ENCODE data around the gene IL1RL1.
"Not testable (repeated sequence)": the region's sequence is repeated elsewhere in the genome, so short reads cannot be mapped to it uniquely, and the experiment has no call there.

Gene IL1RL1

DNA sequence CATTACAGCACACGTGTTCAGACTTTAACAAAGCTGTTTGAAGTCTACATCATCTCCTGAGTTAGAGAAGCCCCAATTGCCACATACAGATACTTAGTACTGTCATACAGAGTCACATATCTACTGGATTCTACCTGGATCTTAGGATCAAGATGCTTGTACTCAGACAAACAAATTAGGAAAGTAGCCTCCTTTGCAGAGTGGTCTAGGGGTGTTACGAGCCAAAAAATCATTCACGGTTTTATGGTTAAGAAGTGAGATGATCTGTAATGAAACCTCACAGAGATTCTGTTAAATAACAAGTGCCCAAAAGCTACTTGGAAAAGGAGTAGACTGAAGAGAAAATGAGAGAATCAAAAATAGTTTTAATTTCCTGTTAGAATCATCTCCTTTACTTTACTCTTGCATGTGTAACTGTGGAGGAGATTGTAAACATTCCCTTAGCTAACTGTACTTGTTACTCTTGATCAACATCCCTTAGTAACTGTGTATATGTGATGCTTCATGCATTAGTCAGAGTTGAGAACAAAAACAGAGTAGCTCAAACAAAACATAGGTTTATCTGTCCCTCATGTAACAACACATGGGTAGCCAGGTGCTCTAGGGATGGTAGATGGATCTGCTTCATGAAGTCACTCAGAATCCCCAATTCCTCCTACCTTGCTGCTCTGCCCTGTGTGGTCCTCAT, 16.4 kb upstream of the IL1RL1 start:
- no peak for DNase-seq

GRCh38 chr2:102295566-102295965, 15.8 kb upstream of the IL1RL1 start:
- no peak for DNase-seq

DNA sequence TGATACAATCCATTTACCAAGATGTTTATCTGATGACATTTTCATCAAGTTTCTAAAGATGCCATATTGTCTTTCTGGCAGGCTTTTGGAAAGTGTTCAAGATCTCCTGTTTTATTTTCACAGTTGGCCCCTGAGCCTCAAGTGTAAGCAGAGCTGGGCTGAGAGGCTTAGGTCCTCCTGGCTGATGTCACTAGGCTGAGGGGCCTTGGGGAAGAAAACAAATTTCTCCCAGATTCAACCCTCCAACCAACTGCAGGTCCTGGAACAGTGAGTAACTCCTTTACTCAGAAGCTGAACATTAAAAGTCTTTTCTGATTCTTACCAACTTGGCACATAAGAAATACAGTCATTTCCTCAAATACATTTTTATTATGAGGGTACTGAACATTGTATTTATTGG, 14.9 kb upstream of the IL1RL1 start:
- DNase-seq = no peak

DNA sequence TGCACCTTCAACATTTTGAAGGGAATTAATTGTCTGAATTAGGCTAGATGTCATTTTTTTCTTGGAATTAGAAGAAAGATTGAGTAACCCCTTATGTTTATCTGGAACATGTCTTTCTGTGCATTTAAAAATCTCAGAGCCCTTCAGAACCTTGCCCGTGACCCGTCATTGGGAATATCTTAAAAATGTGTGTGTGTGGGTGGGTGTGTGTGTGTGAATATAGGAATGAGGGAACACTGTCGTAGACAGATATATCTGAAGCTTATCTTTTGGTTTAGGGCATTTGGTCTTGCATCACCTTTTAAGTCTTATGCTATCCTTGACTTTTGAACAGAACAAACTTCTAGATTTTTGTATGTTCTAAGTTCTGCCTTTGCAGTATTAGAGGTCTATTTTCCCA, 13.5 kb upstream of the IL1RL1 start:
- DNase-seq = no peak

DNA sequence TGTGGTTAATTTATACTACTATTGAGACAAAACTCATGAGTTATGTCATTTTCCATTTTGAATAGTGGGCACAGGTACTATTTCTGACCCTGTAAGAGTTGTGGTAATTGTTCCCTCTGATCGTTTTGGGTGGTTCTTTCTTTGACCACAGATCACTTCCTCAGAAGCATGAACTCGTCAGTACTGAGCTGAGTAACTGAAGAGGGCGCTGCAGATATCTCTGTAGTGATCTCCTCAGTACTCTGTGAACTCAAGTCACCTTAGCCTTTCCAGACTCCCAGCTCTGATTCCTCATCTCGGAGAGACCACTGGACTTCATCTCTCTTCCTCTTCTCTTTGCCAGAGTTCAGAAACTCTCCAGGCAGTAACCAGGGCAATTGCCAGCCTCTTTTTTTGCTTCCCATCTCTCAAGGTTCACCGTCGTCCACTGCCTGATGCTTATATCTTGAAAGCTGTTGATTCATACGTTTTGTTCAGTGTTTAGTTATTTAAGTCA, 9.4 kb upstream of the IL1RL1 start:
- DNase-seq = peak in 4 of 5 donors; percentile 8 to 83 (median 28)

DNA sequence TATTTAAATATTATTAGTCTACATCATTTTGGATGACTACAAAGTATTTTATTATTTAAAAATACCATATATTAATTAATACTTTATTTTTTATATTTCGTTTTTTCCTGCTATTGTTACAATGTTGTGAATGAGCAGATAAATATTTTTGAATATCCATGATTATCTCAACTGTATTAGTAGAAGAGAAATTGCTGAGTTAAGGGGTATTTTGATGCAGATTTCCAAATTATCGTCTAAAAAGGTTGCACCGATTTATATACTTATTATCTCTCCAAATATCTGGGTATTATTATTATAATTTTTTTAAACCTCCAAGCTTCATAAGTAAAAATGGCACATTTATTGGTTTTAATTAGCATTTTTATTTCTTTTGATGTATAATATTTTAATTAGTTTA, 8.9 kb upstream of the IL1RL1 start:
- no peak for DNase-seq

DNA sequence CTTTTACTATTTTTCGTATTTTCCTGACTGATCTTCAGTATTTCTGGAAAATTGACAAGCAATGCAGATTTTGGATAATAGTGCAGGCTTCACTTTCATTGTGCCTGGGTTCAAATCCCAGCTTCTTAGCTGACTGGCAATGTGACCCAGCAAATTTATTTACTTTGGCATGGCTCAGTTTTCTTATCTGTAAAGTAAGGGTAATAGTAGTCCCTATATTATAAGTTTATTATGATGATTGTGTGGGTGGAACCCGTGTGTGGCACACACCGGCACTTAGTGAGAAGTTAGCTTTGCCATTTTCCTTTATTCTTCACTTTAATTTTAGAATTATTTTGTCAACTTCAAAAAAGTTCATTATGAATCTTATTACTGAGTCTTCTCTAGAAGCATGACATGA, 7.8 kb upstream of the IL1RL1 start:
- DNase-seq = no peak

DNA sequence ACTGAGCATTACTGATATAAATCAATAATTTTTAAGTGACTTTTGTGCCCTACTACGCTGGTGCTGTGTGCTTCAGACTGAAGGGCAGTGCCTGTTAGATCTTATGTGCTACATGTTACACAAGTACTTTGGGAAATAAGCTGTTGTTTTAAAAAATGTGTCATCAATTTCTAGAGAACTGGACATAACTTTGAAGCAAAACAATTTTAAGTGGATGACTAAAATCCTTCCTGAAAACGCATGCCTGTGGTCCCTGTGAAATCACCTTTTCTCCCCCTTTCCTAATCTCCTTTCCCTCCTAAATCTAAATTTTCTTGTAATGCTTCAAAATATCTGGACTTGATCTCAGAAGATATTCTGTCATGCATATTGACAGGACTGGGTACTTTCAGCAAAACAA, 7.1 kb upstream of the IL1RL1 start:
- no peak for DNase-seq

DNA sequence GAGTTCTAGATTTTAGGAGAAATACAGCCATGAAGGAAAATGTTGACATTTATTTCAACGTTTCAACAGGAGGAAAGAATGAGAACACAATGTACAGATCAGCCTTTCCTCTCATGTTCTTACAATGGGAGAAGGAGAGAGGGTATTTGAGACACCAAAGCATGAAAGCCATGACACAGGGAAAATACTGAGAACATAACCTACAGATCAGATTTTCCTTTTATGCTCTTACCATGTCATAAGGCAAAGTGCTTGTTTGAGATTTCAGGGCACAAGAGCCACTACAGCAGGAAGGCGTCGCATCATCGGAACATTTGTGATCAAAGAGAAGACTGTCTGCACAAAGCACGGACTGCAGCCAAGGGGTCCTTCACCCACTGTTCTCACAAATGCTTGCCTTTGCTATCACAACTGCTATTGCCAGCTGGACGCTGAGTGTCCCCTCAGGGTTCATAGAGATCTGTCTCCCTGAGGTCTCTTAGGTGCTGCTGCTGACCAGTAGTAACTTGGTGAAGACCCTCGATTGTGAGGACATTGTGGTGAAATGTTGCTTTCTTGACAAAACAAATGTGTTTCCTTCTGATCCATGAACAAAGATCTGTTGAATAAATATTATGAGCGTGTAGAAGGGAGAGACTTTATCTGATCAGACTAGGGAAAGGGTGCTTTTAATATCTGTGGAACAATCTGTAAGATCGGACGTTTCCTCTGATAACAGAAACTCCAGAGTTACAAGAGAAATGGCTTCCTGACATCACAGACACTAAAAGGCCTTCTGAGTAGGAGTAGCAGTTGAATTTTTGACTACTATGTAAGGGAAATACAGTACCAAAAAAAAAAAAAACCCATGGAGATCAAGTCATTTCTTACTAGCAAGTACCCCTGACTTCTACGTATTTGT, 6.4 kb upstream of the IL1RL1 start:
- peak in 1 of 5 donors; percentile 31 for DNase-seq

GRCh38 chr2:102306125-102306524, 5.2 kb upstream of the IL1RL1 start:
- DNase-seq = no peak

DNA sequence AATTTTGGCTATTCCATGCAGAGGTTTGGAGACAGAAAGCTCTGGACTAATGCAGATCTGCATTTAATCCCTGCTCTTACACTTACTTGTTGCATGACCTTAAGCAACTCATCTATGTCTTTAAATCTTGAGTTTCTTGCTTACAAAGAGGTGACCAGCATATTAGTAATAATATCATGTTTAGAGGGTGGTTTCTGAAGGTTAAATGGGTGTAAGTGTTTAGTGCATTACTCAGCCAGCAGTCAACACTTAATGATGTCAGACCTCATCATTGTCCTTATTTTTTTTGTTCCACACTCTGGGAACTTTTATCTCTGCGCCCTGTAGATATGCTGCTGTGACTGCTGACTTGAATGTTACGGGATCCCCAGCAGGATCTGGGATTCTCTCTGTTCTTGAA, 1.7 kb downstream of the IL1RL1 start:
- DNase-seq = no peak

DNA sequence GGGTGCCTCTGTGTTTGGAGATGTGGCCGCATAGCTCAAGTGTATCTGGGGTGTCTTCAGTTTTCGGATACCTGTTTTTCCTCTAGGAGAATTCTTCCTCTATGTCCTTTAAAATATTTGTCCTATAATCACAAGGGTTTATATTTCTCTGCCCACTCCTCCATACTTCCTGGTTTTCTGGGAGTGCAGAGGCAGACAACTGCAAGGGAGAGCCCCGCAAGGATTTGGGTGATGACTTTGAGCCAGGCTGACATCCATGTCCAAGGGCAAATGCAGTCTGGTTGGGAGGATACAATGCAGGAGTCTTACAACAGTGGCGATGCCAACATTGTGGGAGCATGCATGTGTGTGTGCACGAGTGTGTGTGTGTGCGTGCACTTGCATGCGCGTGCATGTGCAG, 2.1 kb downstream of the IL1RL1 start:
- no peak for DNase-seq

DNA sequence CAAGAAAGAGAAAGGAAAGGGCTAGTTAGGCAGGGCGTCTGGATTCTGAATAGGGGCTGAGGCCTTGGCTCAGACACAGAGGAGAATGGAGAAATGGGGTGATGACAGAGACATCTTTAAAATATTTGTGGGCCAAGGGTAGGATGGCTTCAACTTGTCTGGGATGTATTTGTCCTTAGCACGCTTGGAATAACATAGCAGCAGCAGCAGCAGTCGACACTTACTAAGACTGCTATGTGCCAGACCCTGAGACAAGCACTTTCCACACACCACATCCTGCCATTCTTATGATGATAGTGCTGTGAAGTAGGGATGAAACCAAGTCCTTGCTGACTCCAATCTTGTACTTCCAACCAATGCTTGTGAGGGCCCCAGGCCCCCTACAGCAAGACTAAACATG, 2.6 kb downstream of the IL1RL1 start:
- DNase-seq = no peak

GRCh38 chr2:102315921-102316320, 4.6 kb downstream of the IL1RL1 start:
- DNase-seq = no peak

GRCh38 chr2:102317715-102318114, 6.4 kb downstream of the IL1RL1 start:
- no peak for DNase-seq

GRCh38 chr2:102318437-102318836, 7.1 kb downstream of the IL1RL1 start:
- DNase-seq = no peak

GRCh38 chr2:102321941-102322719, 10.8 kb downstream of the IL1RL1 start:
- no peak for DNase-seq

GRCh38 chr2:102324914-102325313, 13.6 kb downstream of the IL1RL1 start:
- not testable (repeated sequence) for DNase-seq

DNA sequence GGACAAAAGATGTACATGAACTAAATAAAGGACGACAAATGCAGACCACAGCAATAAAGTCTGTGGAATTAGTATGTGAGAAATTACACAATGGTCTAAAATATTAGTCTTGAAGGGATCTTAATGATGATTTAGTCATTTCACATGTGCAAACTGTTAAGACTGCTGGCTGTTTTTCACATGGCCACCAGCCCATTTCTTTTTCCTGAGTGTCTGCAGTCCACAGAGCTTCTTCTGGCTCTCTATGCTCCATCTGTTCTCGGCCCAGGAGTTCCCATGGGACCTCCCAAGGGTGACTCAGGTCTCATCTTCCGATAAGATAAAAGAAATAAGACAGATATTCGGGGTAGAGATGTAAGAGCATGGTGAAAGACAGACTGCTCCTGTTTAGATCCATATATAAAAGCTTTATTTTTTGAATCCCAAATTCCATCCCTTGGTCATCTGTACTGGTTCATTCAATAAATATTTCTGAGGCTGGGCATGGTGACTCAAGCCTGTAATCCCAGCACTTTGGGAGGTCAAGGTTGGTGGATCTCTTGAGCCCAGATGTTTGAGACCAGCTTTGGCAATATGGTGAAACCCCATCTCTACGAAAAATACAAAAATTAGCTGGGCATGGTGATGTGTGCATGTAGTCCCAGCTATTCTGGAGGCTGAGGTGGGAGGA, 20.1 kb downstream of the IL1RL1 start:
- DNase-seq = no peak

- DNase-seq = no peak
These were observed 23.1 kb downstream of the IL1RL1 start for GRCh38 chr2:102334486-102334885.

DNA sequence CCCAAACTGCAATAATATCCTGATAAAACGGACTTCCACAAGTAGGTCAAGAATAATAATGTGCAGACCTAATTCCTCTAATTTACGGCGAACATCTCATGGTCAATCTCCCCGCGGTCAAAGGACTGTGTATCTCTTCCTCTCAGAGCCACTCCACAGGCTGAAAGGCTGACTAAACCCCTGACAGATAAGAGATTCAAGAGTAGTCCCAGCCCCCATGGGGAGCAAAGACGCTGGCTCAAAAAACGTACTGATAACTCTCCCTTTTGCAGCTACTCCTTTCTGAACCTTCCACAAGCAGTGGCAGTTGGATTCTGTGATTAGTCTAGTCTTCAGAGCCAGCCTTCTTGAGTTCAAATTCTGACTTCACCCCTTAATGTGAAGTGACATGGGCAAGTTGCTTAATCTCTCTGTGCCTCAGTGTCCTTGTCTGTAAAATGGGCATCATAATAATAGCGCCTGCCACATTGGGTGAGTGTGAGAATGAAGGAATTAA, 24.6 kb downstream of the IL1RL1 start:
- no peak for DNase-seq

DNA sequence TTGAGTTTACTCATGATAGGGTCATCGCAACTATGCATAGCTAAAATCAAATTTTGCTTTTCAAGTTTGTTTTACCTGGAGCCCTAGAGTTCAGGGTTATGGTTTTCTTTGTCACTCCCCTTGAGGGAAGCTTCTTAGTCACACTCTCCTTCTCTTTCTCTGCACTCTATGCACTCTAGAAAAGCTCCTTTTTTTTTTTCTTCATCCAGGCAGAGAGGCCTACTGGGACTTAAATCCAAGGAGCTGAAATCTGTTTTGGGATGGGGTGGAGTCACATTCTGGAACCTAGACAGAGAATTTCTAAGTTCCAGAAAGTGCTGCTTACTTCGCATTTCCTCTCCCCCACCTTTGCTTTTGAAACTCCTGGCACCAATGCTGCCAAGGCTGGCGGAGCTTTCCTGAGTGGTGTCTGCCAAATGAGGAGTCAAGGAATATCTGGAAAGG, 25.2 kb downstream of the IL1RL1 start:
- no peak for DNase-seq

Measured in T-helper 1 cell (primary cell).